Measurements from ENCODE around the gene CRADD. TPM values are rescaled to one million over a fixed set of nuclear protein-coding genes. Genes with fewer than 3 reads are reported as not detected.

CRADD gene
- total RNA-seq, 1 donor from 2014 or later = 9.1 TPM

- H3K27ac Mint-ChIP-seq (ENCODE audit: unreplicated experiment) = no peak overlapping the region
- no peak for DNase-seq (ENCODE audit: low spot score)
- H3K4me1 Mint-ChIP-seq (ENCODE audit: low read depth) = no peaks in the 10 kb centered on the region
- peaks cover 17% of the 10 kb centered on the region for H3K9me3 Mint-ChIP-seq (ENCODE audit: low read depth)
- peaks cover 5% of the 10 kb centered on the region for H3K36me3 Mint-ChIP-seq (ENCODE audit: low read depth)
- TF ChIP-seq CTCF (IDR thresholded peaks at IDR 0.05) = no peak
- no peaks in the 10 kb centered on the region for H3K27me3 Mint-ChIP-seq (ENCODE audit: low read depth)
- no peak overlapping the region for H3K4me3 Mint-ChIP-seq (ENCODE audit: unreplicated experiment)
These were observed 37.2 kb downstream of the CRADD start for GRCh38 chr12:93714382-93714781.

- peaks cover 9% of the 10 kb centered on the region for H3K36me3 Mint-ChIP-seq (ENCODE audit: low read depth)
- no peaks in the 10 kb centered on the region for H3K27me3 Mint-ChIP-seq (ENCODE audit: low read depth)
- H3K9me3 Mint-ChIP-seq (ENCODE audit: low read depth) = peaks cover 34% of the 10 kb centered on the region
These were observed 42.5 kb downstream of the CRADD start for GRCh38 chr12:93719710-93720109.

GRCh38 chr12:93720559-93720958 is 43.4 kb downstream of the CRADD start:
- H3K27me3 Mint-ChIP-seq (ENCODE audit: low read depth) = no peaks in the 10 kb centered on the region
- H3K4me1 Mint-ChIP-seq (ENCODE audit: low read depth) = peaks cover 4% of the 10 kb centered on the region
- H3K4me3 Mint-ChIP-seq (ENCODE audit: unreplicated experiment) = no peak overlapping the region
- DNase-seq (ENCODE audit: low spot score) = no peak
- H3K36me3 Mint-ChIP-seq (ENCODE audit: low read depth) = peaks cover 9% of the 10 kb centered on the region
- H3K9me3 Mint-ChIP-seq (ENCODE audit: low read depth) = peaks cover 31% of the 10 kb centered on the region
- no peak overlapping the region for H3K27ac Mint-ChIP-seq (ENCODE audit: unreplicated experiment)
- no peak for TF ChIP-seq CTCF (IDR thresholded peaks at IDR 0.05)

More at GRCh38 chr12:93719710-93720109, 42.5 kb downstream of the CRADD start:
- TF ChIP-seq CTCF (IDR thresholded peaks at IDR 0.05) = no peak
- no peak overlapping the region for H3K27ac Mint-ChIP-seq (ENCODE audit: unreplicated experiment)
- DNase-seq (ENCODE audit: low spot score) = no peak
- peaks cover 4% of the 10 kb centered on the region for H3K4me1 Mint-ChIP-seq (ENCODE audit: low read depth)
- no peak overlapping the region for H3K4me3 Mint-ChIP-seq (ENCODE audit: unreplicated experiment)

GRCh38 chr12:93722179-93722578 is 45.0 kb downstream of the CRADD start:
- Mint-ChIP-seq H3K4me1 (ENCODE audit: low read depth) (peaks cover 4% of the 10 kb centered on the region), H3K36me3 (ENCODE audit: low read depth) (peaks cover 9% of the 10 kb centered on the region), H3K27ac (ENCODE audit: unreplicated experiment) (no peak overlapping the region), H3K4me3 (ENCODE audit: unreplicated experiment) (no peak overlapping the region), H3K9me3 (ENCODE audit: low read depth) (peaks cover 31% of the 10 kb centered on the region), H3K27me3 (ENCODE audit: low read depth) (no peaks in the 10 kb centered on the region)
- TF ChIP-seq CTCF (IDR thresholded peaks at IDR 0.05) = no peak
- no peak for DNase-seq (ENCODE audit: low spot score)

- no peak overlapping the region for H3K27ac Mint-ChIP-seq (ENCODE audit: unreplicated experiment)
- H3K4me1 Mint-ChIP-seq (ENCODE audit: low read depth) = peaks cover 4% of the 10 kb centered on the region
- peaks cover 9% of the 10 kb centered on the region for H3K36me3 Mint-ChIP-seq (ENCODE audit: low read depth)
- H3K4me3 Mint-ChIP-seq (ENCODE audit: unreplicated experiment) = no peak overlapping the region
- no peaks in the 10 kb centered on the region for H3K27me3 Mint-ChIP-seq (ENCODE audit: low read depth)
- peaks cover 28% of the 10 kb centered on the region for H3K9me3 Mint-ChIP-seq (ENCODE audit: low read depth)
- DNase-seq (ENCODE audit: low spot score) = no peak
- TF ChIP-seq CTCF (IDR thresholded peaks at IDR 0.05) = no peak
These were observed 45.8 kb downstream of the CRADD start for GRCh38 chr12:93722835-93723567.

Data from chondrocyte (in vitro differentiated cells).